ENCODE data around the gene GRK5. TPM values are rescaled to one million over a fixed set of nuclear protein-coding genes. Genes with fewer than 3 reads are reported as not detected.

Gene GRK5
- total RNA-seq, 3 donors from 2014 or later (not counting 1 experiment from before 2014, with no cell fraction given), result 37.6 to 54.3 (median 47.9) TPM

- Mint-ChIP-seq H3K4me1 (no peaks in the 10 kb centered on the region), H3K9me3 (no peaks in the 10 kb centered on the region), H3K36me3 (peaks cover 7% of the 10 kb centered on the region), H3K4me3 (no peak overlapping the region), H3K27ac (no peak overlapping the region), H3K27me3 (ENCODE audit: low read depth in 2 of 2) (no peaks in the 10 kb centered on the region)
- Histone ChIP-seq H3K9me3 (ENCODE audit: control insufficient read depth, insufficient read depth, low read length) (no peaks in the 10 kb centered on the region), H3K27ac (ENCODE audit: low read length) (no peak overlapping the region), H3K27me3 (ENCODE audit: control insufficient read depth, insufficient read depth, low read length) (no peaks in the 10 kb centered on the region), H3K4me3 (ENCODE audit: low read length) (no peak overlapping the region), H3K36me3 (ENCODE audit: control insufficient read depth, insufficient read depth, low read length) (no peaks in the 10 kb centered on the region), H3K4me1 (ENCODE audit: control insufficient read depth, insufficient read depth, low read length) (no peaks in the 10 kb centered on the region)
- intact Hi-C loops (cut with micrococcal nuclease), result no loop called here
- ATAC-seq (no peak), DNase-seq (no peak)
- 90% methylated on average over 4 of the region's 5 CpGs for WGBS (ENCODE audit: insufficient coverage)
- TF ChIP-seq, protein P1, sequence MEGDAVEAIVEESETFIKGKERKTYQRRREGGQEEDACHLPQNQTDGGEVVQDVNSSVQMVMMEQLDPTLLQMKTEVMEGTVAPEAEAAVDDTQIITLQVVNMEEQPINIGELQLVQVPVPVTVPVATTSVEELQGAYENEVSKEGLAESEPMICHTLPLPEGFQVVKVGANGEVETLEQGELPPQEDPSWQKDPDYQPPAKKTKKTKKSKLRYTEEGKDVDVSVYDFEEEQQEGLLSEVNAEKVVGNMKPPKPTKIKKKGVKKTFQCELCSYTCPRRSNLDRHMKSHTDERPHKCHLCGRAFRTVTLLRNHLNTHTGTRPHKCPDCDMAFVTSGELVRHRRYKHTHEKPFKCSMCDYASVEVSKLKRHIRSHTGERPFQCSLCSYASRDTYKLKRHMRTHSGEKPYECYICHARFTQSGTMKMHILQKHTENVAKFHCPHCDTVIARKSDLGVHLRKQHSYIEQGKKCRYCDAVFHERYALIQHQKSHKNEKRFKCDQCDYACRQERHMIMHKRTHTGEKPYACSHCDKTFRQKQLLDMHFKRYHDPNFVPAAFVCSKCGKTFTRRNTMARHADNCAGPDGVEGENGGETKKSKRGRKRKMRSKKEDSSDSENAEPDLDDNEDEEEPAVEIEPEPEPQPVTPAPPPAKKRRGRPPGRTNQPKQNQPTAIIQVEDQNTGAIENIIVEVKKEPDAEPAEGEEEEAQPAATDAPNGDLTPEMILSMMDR (IDR thresholded peaks at IDR 0.05), result no peak
Measured at GRCh38 chr10:119439922-119440321, 232.6 kb downstream of the GRK5 start.

GRCh38 chr10:119441151-119441821 is 233.9 kb downstream of the GRK5 start:
- H3K27ac ChIP-seq (ENCODE audit: low read length), result no peak overlapping the region
- intact Hi-C loops (cut with micrococcal nuclease), result no loop called here
- Mint-ChIP-seq H3K4me3 (no peak overlapping the region), H3K27me3 (ENCODE audit: low read depth in 2 of 2) (no peaks in the 10 kb centered on the region), H3K27ac (no peak overlapping the region), H3K9me3 (no peaks in the 10 kb centered on the region), H3K36me3 (no peaks in the 10 kb centered on the region), H3K4me1 (peaks cover 0 to 11% of the 10 kb centered on the region in 2 donors)
- DNase-seq (no peak), ATAC-seq (no peak)
- H3K36me3 ChIP-seq (ENCODE audit: control insufficient read depth, insufficient read depth, low read length), result no peaks in the 10 kb centered on the region
- TF ChIP-seq, protein P1 (IDR thresholded peaks at IDR 0.05), result no peak
- H3K9me3 ChIP-seq (ENCODE audit: control insufficient read depth, insufficient read depth, low read length), result no peaks in the 10 kb centered on the region
- WGBS (ENCODE audit: insufficient coverage), result 87% methylated on average over 18 of the region's 18 CpGs
- peaks cover 4% of the 10 kb centered on the region for H3K4me1 ChIP-seq (ENCODE audit: control insufficient read depth, insufficient read depth, low read length)
- H3K4me3 ChIP-seq (ENCODE audit: low read length), result no peak overlapping the region
- no peaks in the 10 kb centered on the region for H3K27me3 ChIP-seq (ENCODE audit: control insufficient read depth, insufficient read depth, low read length)

- Mint-ChIP-seq H3K4me1 (peaks cover 0 to 11% of the 10 kb centered on the region in 2 donors), H3K4me3 (no peak overlapping the region), H3K27me3 (ENCODE audit: low read depth in 2 of 2) (no peaks in the 10 kb centered on the region), H3K27ac (no peak overlapping the region), H3K9me3 (no peaks in the 10 kb centered on the region), H3K36me3 (no peaks in the 10 kb centered on the region)
- Histone ChIP-seq H3K4me3 (ENCODE audit: low read length) (no peak overlapping the region), H3K27me3 (ENCODE audit: control insufficient read depth, insufficient read depth, low read length) (no peaks in the 10 kb centered on the region), H3K4me1 (ENCODE audit: control insufficient read depth, insufficient read depth, low read length) (peaks cover 4% of the 10 kb centered on the region), H3K27ac (ENCODE audit: low read length) (no peak overlapping the region), H3K36me3 (ENCODE audit: control insufficient read depth, insufficient read depth, low read length) (no peaks in the 10 kb centered on the region), H3K9me3 (ENCODE audit: control insufficient read depth, insufficient read depth, low read length) (no peaks in the 10 kb centered on the region)
- DNase-seq (no peak), ATAC-seq (no peak)
- intact Hi-C loops (cut with micrococcal nuclease), result no loop called here
- TF ChIP-seq, protein P1 (IDR thresholded peaks at IDR 0.05), result no peak
- WGBS (ENCODE audit: insufficient coverage), result 76% methylated on average over 25 of the region's 25 CpGs
Measured at GRCh38 chr10:119441921-119442757, 234.8 kb downstream of the GRK5 start.

All from natural killer cell (primary cell).